T47D (cell line): ENCODE measurements around the gene USP12.
"Not testable (repeated sequence)": the region's sequence is repeated elsewhere in the genome, so short reads cannot be mapped to it uniquely, and the experiment has no call there.

Experiments
- DNase-seq, 2 experiments: peaks; one replicate each; pipeline versions ENCODE4 v3.0.0 to v3.0.0-alpha.2; 2011 to 2012; ENCODE audit warnings: low read depth in 1 of 2, low spot score in 1 of 2
- JUND ChIP-seq: IDR thresholded peaks from 2 replicates; pipeline ENCODE4 v1.6.1; 2012; ENCODE audit warnings: low read depth
- in situ Hi-C: cut with HindIII; loops from 2 replicates; pipeline ENCODE4 v1.10.0; 2016; ENCODE audit warnings: low sequenced_read_pairs, low pct_unique_long_range_greater_than_20kb

Gene USP12

DNA sequence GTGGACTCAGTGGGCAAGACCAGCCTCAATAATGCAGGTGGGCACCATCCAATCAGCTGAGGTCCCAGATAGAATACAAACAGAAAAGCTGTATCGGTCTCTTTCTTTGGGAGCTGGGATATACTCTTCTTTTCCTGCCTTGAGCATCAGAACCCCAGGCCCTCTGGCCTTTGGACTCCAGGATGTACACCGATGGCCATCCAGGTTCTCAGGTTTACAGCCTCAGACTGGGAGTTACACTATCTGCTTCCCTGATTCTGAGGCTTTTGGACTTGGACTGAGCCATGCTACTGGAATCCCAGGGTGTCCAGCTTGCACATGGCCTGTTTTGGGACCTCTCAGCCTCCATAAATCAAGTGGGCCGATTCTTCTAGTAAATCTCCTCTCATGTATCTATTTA, 27.6 kb upstream of the USP12 start:
- in situ Hi-C loops: no loop called here
- no peak for TF ChIP-seq JUND
- DNase-seq: no peak

- TF ChIP-seq JUND: no peak
- no peak for DNase-seq
- in situ Hi-C loops: no loop called here
Measured at GRCh38 chr13:27194895-27195764, 23.5 kb upstream of the USP12 start.

GRCh38 chr13:27194209-27194608, 22.6 kb upstream of the USP12 start:
- DNase-seq: no peak
- TF ChIP-seq JUND: no peak
- in situ Hi-C loops: no loop called here

- in situ Hi-C loops: no loop called here
- DNase-seq: no peak
- TF ChIP-seq JUND: no peak
Measured at GRCh38 chr13:27193496-27193895, 21.9 kb upstream of the USP12 start.

DNA sequence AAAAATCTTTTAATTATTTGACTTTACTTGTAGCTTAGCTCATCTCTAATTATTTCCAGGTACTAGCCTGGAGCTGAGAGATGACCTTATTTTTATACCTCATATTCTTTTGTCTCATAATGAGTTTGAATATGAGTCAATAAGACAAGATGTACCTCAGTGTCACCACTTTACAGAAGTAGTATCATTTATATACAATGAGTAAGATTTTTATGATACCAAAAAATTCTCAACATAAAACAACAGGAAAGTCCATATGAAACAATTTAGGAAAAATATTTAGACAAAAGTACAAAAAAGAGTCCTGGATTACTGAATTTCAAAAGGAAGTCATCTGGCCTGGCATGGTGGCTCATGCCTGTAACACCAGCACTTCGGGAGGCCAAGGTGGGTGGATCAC, 21.4 kb upstream of the USP12 start:
- TF ChIP-seq JUND: no peak
- in situ Hi-C loops: no loop called here
- DNase-seq: no peak

DNA sequence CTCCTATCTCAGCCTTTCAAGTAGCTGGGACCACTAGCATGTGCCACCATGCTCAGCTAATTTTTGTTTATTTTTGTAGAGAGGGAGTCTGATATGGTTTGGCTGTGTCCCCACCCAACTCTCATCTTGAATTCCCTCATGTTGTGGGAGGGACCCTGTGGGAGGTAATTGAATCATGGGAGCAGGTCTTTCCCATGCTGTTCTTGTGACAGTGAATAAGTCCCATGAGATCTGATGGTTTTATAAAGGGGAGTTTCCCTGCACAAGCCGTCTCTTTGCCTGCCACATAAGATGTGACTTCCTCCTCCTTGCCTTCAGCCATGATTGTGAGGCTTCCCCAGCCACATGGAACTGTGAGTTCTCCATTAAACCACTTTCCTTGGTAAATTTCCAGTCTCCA, 20.8 kb upstream of the USP12 start:
- in situ Hi-C loops, DNase-seq: not testable (repeated sequence)

- TF ChIP-seq JUND: no peak
- in situ Hi-C loops: no loop called here
Measured at GRCh38 chr13:27189192-27189591, 17.6 kb upstream of the USP12 start.

GRCh38 chr13:27188239-27188638, 16.6 kb upstream of the USP12 start:
- TF ChIP-seq JUND: no peak
- no peak for DNase-seq
- in situ Hi-C loops: no loop called here

More at GRCh38 chr13:27189192-27189591, 17.6 kb upstream of the USP12 start:
- DNase-seq: no peak

- in situ Hi-C loops: no loop called here
- peak in 1 of 2 experiments; percentile 27 for DNase-seq
- no peak for TF ChIP-seq JUND
Measured at GRCh38 chr13:27186295-27186694, 14.7 kb upstream of the USP12 start.

- TF ChIP-seq JUND: no peak
- no peak for DNase-seq
- in situ Hi-C loops: no loop called here
Measured at GRCh38 chr13:27183561-27184147, 12.0 kb upstream of the USP12 start.

- in situ Hi-C loops: no loop called here
- peak in 1 of 2 experiments; percentile 49 for DNase-seq
- TF ChIP-seq JUND: no peak
Measured at GRCh38 chr13:27182844-27183497, 11.4 kb upstream of the USP12 start.

GRCh38 chr13:27182054-27182453, 10.4 kb upstream of the USP12 start:
- DNase-seq: no peak
- TF ChIP-seq JUND: no peak
- in situ Hi-C loops: no loop called here

- peak in 1 of 2 experiments; percentile 31 for DNase-seq
- no peak for TF ChIP-seq JUND
- in situ Hi-C loops: no loop called here
Measured at GRCh38 chr13:27177852-27178251, 6.2 kb upstream of the USP12 start.
